Spleen (tissue), 7 donors: ENCODE data around the gene BTNL9.
A peak's percentile ranks its signal among the peaks of the same experiment; 100 is the strongest.

ENCODE experiments used
- CTCF ChIP-seq, 11 experiments: fragments of 200-600 bp in 7 of 11; fragments of 450-650 bp in 4 of 11; sonication (generic) in 4 of 11; IDR thresholded peaks in 8 of 11; conservative IDR thresholded peaks in 3 of 11; 1 replicate in 7 of 11; 2 replicates in 4 of 11; pipeline versions ENCODE4 v1.4.0 to v1.8.0; 2016 to 2021; ENCODE audit warnings: antibody characterized with exemption in 11 of 11, inconsistent platforms in 4 of 11, mild to moderate bottlenecking in 1 of 11
- POLR2AphosphoS5 ChIP-seq, 3 donors: sonication (generic); formaldehyde crosslinking; IDR thresholded peaks; one replicate each; pipeline ENCODE4 v1.5.1; 2017; ENCODE audit warnings: antibody characterized with exemption in 3 of 3
- donor health status: DM: no; HTN: no; CAD: no; lungs with moderate emphysema.
- donor health status: DM: no; HTN: no; CAD: no.
- donor health status: DM: no; HTN: no; CAD: no.

DNA sequence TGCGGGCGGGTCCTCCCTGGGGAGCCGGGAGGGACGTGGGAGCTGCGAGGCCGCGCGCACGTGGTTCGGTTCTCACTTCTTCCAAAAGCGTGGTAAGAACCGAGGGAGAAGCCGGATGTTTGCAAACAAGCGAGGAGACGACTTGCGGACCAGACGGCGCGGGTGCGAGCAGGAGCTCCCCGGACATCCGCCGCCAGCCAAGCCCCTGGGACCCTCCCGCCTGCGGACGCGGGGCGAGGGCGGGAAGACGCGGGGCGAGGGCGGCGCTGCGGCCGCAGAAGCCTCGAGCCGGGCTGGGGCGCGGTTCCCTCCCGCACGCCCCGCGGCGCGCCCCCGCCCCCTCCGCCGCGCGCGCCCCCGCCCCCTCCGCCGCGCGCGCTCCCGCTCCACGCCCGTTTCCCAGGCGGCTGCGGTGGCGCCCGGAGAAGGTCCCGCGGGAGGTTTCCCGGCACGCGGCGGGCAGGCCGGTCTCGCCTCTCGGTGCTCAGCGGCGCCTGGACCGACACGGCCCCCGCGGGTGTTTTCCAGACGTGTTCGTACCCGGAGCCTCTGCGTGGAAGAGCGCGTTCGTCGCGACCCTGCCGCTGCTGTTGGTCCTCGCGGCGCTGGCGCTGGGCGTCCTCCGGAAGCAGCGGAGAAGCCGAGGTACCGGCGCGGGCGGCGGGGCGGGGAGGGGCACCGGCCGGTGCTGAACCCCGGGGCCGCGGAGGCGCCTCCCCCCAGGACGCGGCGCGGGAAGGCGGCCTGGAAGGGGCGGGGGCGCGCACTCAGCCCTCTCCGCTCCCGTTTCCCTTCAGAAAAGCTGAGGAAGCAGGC is 12.8 kb downstream of the BTNL9 start:
- TF ChIP-seq CTCF (IDR thresholded peaks at IDR 0.05 in 8 of 11, conservative IDR thresholded peaks at IDR 0.05 in 3 of 11), result no peak
- peak in 2 of 3 donors; percentile 47 to 52 for TF ChIP-seq POLR2AphosphoS5 (IDR thresholded peaks at IDR 0.05)
